GM18867 (cell line): ENCODE data around the gene PGM5.
"Not testable (repeated sequence)": the region's sequence is repeated elsewhere in the genome, so short reads cannot be mapped to it uniquely, and the experiment has no call there.

Source experiments
- ATAC-seq: cut with Tn5 transposase; IDR thresholded peaks from one replicate; pipeline ENCODE4 v1.9.1; 2021; ENCODE audit warnings: mild to moderate bottlenecking, moderate library complexity; ENCODE audit not compliant: unreplicated experiment

PGM5 gene

DNA sequence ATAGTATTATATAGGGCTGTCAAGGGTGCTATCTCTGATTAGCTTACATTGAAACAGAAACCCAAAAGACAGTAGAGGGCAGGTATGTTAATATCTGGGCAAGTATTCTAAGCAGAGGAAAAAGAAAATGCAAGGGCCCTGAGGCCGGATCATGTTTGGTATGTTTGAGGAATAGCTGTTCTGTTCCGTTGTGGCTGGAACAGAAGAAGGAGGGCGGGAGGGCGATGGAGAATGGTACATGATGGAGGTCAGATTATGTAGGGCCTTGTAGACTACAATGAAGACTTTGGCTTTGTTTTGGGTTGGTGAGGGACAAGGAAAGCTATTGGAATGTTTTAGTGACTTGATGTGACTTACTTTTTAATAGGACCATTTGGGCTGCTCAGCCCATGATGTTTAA, 19.4 kb downstream of the PGM5 start:
- not testable (repeated sequence) for ATAC-seq

DNA sequence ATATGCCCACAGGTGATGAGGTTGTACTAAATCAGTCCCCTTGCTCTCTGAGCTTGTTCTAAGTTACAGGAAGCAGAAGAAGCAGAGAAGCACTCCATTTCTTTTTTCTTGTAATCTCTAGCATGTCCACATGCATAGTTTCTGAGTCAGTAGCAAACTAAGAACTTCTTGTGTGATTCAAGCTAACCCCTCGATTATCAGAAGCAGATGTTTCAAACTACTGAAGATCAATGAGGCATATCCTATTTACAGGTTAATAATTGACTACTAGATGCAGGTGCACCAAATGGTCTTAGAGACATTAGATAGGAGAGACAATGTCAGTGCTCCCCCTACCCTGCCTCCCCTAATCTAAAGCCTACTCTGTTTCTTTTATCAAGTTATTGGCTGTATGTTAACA, 21.3 kb downstream of the PGM5 start:
- ATAC-seq, result peak; percentile 80

DNA sequence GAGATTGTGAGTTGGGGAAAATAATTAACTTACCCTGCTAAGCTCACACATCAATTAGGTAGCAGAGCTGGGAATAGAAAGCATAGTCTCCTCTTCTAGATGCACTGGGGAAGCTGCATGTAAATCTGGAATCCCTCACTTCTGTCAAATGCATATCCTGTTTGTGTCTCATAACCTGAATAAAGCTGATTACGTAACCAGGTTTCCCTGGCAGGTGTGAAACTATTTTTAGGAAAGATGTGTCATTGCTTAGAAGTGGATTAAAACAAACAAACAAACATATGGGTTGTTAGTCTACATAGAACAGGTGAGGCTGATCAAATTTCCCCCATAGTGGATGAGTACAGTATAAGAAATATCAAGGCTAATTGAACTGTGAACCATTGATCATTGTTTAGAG, 27.5 kb downstream of the PGM5 start:
- peak; percentile 54 for ATAC-seq

DNA sequence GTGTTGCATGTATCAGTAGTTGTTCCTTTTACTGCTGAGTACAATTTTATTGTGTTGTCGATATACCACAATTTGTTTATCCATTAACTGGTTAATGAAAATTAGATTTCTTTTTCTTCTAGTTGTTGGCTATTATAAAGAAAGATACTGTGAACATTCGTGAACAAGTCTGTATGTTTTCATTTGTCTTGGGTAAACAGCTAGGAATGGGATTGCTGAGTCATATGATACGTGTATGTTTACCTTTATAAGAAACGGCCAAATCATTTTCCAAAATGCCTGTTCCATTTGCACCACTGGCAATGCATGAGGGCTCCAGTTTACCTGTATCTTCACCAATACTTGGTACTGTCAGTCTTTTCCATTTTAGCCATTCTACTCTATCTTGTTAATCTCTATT, 33.1 kb downstream of the PGM5 start:
- ATAC-seq, result not testable (repeated sequence)

DNA sequence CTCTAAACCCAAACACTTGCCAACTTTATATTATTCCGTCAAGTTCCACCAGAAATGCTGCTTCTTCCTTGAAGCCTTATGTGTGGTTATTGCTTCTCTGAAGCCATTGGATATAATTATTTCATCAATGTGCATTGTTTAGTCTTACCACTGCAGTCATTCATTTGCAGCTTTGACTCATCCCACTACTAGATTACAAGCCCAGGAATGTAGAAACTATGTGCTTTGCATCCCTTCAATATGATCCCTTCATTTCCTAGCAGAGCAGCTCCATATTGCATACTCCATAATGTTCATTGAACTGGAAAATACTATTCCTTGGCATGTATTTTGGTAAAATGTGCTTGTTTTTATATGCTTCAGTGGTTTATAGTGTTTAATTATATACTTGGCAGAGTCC, 34.3 kb downstream of the PGM5 start:
- ATAC-seq, result not testable (repeated sequence)

GRCh38 chr9:68396411-68397094, 40.1 kb downstream of the PGM5 start:
- not testable (repeated sequence) for ATAC-seq

- not testable (repeated sequence) for ATAC-seq
These were observed 40.6 kb downstream of the PGM5 start for GRCh38 chr9:68397095-68397423.

- not testable (repeated sequence) for ATAC-seq
These were observed 41.4 kb downstream of the PGM5 start for GRCh38 chr9:68397796-68398195.

DNA sequence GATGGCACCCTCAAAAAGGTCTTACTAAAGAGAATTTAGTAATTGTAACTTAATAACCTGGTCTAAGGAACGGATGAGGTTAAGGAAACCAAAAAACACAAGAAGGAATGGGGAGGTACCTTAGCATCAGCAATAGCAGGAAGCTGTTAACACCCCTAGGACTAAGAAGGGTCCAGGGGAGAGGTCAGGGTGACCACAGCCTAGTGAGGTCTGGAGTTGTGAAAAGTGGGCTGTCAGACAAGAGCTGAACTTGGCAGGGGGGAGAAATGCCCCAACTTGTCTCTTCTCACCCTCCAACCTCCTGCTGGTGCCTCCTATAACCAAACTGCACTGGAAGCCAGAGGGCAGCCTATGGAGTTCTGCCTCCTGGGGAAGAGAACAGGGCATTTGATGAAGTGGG, 41.9 kb downstream of the PGM5 start:
- ATAC-seq, result not testable (repeated sequence)

- ATAC-seq, result not testable (repeated sequence)
These were observed 48.2 kb downstream of the PGM5 start for GRCh38 chr9:68404421-68405185.

DNA sequence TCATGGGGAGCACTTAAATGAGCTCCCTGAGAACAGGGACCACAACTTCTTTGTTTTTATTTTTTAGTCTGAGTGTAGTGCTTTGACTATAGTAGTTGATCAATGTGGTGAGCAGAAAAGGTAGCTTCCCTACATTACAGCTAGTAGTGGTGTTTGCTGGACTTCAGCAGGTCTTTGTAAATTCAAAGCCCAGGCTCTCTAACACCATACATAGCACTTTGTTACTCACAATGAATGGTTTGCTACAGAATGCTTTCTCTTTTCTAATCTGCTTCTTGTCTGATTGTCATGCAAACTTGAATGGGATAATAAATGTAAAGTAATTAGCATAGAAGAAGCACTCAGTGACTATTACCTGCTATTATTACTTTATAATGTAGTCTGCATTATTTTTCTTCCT, 55.5 kb downstream of the PGM5 start:
- ATAC-seq, result not testable (repeated sequence)

- ATAC-seq, result not testable (repeated sequence)
These were observed 56.3 kb downstream of the PGM5 start for GRCh38 chr9:68412754-68413153.

DNA sequence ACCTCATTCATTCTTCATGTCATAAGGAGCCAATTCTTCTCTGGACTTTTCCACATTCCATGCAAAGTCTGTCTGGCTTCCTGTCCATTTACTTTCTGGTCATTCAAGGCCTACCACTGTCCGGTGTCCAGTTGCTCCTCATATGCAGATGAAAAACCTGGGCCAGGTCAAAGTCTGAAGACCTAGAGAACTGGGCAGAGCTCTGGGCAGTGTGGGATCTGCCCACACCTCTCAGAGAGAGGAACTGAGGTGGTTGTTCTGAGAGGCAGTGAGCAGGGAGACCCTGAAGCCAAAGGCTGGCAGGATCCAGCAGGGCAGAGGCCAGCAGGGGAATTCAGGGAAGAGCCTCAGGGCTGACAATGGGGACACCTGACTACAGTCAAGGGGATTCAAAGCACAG, 58.7 kb downstream of the PGM5 start:
- ATAC-seq, result not testable (repeated sequence)

DNA sequence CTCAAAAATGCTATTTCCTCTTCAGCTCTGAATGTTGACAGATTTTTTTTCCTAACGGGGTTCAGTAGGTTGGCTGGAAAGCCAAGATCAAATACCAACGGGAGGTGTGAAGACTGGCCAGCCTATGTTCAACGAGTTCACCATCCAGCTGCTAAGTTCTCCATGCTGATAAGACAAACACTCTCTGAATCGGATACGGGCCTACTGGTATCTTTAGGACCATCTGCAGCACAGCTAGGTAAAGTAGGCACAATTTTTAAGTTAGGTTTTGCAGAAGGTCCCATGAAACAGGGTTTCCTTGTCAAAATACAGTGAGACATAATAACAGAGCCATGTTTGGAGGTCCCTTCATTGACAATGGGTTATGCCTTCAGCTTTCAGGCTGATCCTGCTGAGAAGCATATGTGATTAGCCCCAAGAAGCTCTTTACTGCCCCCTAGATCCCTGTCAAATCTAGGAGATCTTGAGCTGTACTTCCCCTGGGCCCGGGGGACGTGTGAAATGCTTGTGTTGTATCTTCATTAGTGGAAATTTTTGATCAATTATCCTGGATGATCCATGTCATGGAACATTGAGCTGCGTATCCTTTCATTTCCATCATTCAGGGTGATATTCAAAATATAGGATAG, 60.6 kb downstream of the PGM5 start:
- no peak for ATAC-seq

- no peak for ATAC-seq
These were observed 61.4 kb downstream of the PGM5 start for GRCh38 chr9:68417762-68418161.

- ATAC-seq, result no peak
These were observed 61.9 kb downstream of the PGM5 start for GRCh38 chr9:68418259-68418845.

DNA sequence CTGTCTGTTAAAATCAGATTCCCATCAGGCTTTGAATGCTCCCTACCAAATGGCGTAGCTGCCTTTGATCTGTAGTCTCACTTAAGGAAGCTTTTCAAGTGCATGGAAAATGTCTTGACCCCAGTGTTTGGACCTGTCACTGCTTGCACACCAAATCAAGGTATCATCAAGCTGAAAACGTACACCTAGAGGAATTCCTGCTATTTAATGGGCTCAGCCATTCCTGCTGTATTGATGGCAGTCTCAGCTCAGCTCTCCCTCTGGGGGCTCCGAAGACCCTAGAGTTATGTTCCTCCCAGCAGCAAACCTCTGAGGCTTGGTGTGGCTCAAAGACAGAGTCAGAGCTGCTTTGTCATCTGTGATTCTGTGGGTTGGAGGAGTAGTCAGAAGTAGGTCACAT, 63.5 kb downstream of the PGM5 start:
- no peak for ATAC-seq

DNA sequence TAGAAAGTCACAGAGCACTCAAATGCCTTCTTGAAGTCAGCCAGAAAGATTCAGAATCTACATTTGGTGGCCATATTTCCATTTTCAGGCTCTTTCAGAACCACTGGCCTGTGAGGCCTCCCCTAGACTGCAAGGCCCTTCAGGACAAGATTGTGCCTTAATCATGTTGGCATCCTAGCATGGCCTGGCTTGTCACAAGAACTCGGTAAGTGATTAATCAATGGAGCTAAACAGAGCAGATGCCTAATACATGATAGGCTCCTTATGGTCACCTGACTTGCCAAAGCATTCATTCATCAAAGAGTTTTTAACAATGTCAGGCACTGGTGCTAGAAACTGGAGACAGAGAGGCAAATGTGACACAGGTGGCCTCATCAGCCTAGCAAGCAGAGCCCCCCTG, 70.3 kb downstream of the PGM5 start:
- ATAC-seq, result no peak

GRCh38 chr9:68427216-68427977, 71.0 kb downstream of the PGM5 start:
- ATAC-seq, result no peak

DNA sequence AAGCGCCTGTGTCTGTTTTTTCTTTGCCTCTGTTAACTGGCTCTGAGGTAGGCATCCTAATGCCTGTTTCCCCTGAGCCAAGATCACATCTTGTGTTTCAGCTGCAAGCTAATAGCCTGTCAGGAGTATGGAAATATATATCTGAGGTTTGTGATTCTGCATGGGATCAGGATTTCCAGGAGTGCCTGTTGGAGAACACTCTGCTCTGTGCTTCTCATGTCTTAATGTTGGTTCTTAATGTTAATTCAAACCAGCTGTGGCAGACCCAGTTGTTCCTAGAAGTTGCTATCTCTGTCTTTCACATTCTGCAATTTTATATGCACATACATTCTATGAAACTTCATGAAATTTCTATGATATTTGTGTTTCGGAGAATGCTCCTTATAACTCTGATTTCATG, 72.1 kb downstream of the PGM5 start:
- ATAC-seq, result no peak

- ATAC-seq, result no peak
These were observed 73.2 kb downstream of the PGM5 start for GRCh38 chr9:68429631-68430030.
